NOMO-1 treated with dmso at 0.1 percent for 144 hours (cell line): ENCODE measurements around the gene NOTCH4.
"Not testable (repeated sequence)": the region's sequence is repeated elsewhere in the genome, so short reads cannot be mapped to it uniquely, and the experiment has no call there.

Source experiments
- DNase-seq: peaks from one replicate; lab custom pipeline; 2025; ENCODE audit not compliant: unreplicated experiment; lab: John Stamatoyannopoulos, UW

The NOTCH4 gene

GRCh38 chr6:32223258-32224235 lies at the start of gene NOTCH4:
Gene NOTCH4, minus strand, starts transcription at chr6:32224067. Its CDS starts 139 bp downstream, at chr6:32223928.
- no peak for DNase-seq

- DNase-seq, result peak; percentile 81
These were observed 47.6 kb upstream of the NOTCH4 start for GRCh38 chr6:32271429-32271828.

GRCh38 chr6:32268459-32268858 lies 44.6 kb upstream of the NOTCH4 start:
- DNase-seq, result not testable (repeated sequence)

- DNase-seq, result no peak
These were observed 43.2 kb upstream of the NOTCH4 start for GRCh38 chr6:32267035-32267434.

- not testable (repeated sequence) for DNase-seq
These were observed 33.4 kb upstream of the NOTCH4 start for GRCh38 chr6:32257262-32257661.

GRCh38 chr6:32255199-32256153 lies 31.6 kb upstream of the NOTCH4 start:
- peak; percentile 37 for DNase-seq

- no peak for DNase-seq
These were observed 30.9 kb upstream of the NOTCH4 start for GRCh38 chr6:32254761-32255198.

GRCh38 chr6:32252331-32253009 lies 28.6 kb upstream of the NOTCH4 start:
- no peak for DNase-seq

GRCh38 chr6:32249262-32249661 lies 25.4 kb upstream of the NOTCH4 start:
- no peak for DNase-seq

- DNase-seq, result no peak
These were observed 23.5 kb upstream of the NOTCH4 start for GRCh38 chr6:32247401-32247800.

GRCh38 chr6:32244946-32245398 lies 21.1 kb upstream of the NOTCH4 start:
- DNase-seq, result peak; percentile 55

- DNase-seq, result no peak
These were observed 20.4 kb upstream of the NOTCH4 start for GRCh38 chr6:32244270-32244669.

- DNase-seq, result not testable (repeated sequence)
These were observed 18.5 kb upstream of the NOTCH4 start for GRCh38 chr6:32242318-32242813.

GRCh38 chr6:32240686-32241085 lies 16.8 kb upstream of the NOTCH4 start:
- DNase-seq, result no peak

GRCh38 chr6:32239462-32239861 lies 15.6 kb upstream of the NOTCH4 start:
- no peak for DNase-seq

GRCh38 chr6:32234934-32235333 lies 11.1 kb upstream of the NOTCH4 start:
- DNase-seq, result no peak

GRCh38 chr6:32226434-32226833 lies 2.6 kb upstream of the NOTCH4 start:
- DNase-seq, result no peak

GRCh38 chr6:32224696-32225095 lies 829 bp upstream of the NOTCH4 start:
- DNase-seq, result no peak

GRCh38 chr6:32222333-32223230 lies 1.3 kb downstream of the NOTCH4 start:
- peak; percentile 5 for DNase-seq
